OCI-LY7 (cell line): ENCODE data around the gene KCTD7.
"Not testable (repeated sequence)": the region's sequence is repeated elsewhere in the genome, so short reads cannot be mapped to it uniquely, and the experiment has no call there.

Experiments used
- EZH2phosphoT487 ChIP-seq: fragments of 200-600 bp; sonication (generic); IDR thresholded peaks from 2 replicates; pipeline ENCODE4 v1.6.1; 2018; ENCODE audit warnings: low read depth, borderline replicate concordance, mild to moderate bottlenecking, mixed run types, antibody characterized with exemption, low read length, moderate library complexity, mixed read lengths
- TF ChIP-seq, protein P1 (sequence below): fragments of 200-600 bp; sonication (generic); conservative IDR thresholded peaks from 2 replicates; pipeline ENCODE4 v1.5.1; 2014; ENCODE audit warnings: mild to moderate bottlenecking, antibody characterized with exemption, low read length, moderate library complexity, mixed read lengths

DNA sequence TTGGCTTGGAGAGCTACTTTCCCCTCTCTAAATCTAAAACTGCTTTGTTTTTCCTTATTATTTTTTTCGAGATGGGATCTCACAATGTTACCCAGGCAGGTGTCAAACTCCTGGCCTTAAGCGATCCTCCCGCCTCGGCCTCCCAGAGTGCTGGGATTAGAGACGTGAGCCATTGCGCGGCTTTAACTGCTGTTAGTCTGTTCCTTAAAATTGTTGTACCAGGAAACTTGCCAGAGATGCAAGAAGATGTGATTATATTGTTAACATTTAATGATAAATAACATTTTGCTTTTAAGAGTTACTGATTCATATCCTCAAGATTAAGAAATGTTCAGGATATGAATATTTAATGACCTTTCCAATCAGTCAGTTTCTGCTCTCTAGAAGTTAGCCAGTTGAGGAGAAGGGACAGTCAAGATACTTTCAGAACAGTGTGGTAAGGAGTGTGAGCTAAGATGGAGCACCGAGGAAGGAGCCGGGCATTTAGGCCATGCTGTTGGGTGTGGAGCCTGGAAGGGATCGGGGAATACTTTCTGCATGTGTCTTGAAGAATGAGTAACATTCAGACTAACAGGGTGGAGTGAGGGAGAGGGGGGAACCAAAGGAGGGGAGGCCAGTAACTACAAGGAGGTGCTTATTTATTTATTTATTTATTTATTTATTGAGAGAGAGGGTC, 54.6 kb downstream of the KCTD7 start:
- TF ChIP-seq, protein P1, sequence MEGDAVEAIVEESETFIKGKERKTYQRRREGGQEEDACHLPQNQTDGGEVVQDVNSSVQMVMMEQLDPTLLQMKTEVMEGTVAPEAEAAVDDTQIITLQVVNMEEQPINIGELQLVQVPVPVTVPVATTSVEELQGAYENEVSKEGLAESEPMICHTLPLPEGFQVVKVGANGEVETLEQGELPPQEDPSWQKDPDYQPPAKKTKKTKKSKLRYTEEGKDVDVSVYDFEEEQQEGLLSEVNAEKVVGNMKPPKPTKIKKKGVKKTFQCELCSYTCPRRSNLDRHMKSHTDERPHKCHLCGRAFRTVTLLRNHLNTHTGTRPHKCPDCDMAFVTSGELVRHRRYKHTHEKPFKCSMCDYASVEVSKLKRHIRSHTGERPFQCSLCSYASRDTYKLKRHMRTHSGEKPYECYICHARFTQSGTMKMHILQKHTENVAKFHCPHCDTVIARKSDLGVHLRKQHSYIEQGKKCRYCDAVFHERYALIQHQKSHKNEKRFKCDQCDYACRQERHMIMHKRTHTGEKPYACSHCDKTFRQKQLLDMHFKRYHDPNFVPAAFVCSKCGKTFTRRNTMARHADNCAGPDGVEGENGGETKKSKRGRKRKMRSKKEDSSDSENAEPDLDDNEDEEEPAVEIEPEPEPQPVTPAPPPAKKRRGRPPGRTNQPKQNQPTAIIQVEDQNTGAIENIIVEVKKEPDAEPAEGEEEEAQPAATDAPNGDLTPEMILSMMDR: not testable (repeated sequence)
- TF ChIP-seq EZH2phosphoT487: not testable (repeated sequence)
